GM12864 (cell line): ENCODE measurements around the gene CHD1L.

Experiments used
- DNase-seq: peaks from one replicate; pipeline ENCODE4 v3.0.0-alpha.2; 2011; ENCODE audit warnings: low read depth
- H3K4me3 ChIP-seq: 2 replicates; pipeline ENCODE4 v1.5.1; 2011; ENCODE audit warnings: mild to moderate bottlenecking, low read depth, low read length, control low read depth
- CTCF ChIP-seq: IDR thresholded peaks from 2 replicates; pipeline ENCODE4 v1.5.1; 2011; ENCODE audit warnings: low read depth, mild to moderate bottlenecking, moderate library complexity, low read length, control low read depth, inconsistent platforms; ENCODE audit errors: missing control alignments

Gene CHD1L

DNA sequence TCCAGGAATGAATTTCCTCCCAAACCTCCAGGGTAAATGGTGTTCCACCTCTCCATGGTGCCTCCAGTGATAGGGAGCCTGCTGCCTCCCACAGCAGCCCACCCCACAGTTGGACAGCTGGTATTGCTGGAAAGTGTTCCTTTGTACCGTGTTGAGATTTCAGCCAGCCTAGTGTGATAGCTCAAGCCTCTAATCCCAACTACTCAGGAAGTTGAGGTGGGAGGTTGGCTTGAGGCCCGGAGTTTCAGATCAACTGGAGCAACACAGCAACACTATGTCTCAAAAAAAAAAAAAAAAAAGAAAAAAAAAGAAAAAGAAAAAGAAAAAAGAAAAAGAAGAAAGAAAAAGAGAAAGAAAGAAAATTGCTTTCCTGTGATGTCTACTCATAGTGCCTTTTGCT is 96.1 kb downstream of the CHD1L start:
- no peak for DNase-seq
- TF ChIP-seq CTCF: no peak
- no peak overlapping the region for H3K4me3 ChIP-seq

- TF ChIP-seq CTCF: no peak
- no peak for DNase-seq
- no peak overlapping the region for H3K4me3 ChIP-seq
Measured at GRCh38 chr1:147341246-147341645, 98.8 kb downstream of the CHD1L start.
